ENCODE results near the gene SMIM24.

GRCh38 chr19:3474010-3474409 lies 6.3 kb downstream of the SMIM24 start:
- TF ChIP-seq CTCF (IDR thresholded peaks at IDR 0.05) (no peak), POLR2A (IDR thresholded peaks at IDR 0.05) (no peak)

All from heart left ventricle (tissue), 13 donors.